Stimulated activated CD8-positive, alpha-beta memory T cell treated with anti-CD3 and anti-CD28 coated beads, Interleukin-2, amount 100 ng/mL, for 48 hours (primary cell): ENCODE measurements around the gene LDB2.
"Not testable (repeated sequence)": the region's sequence is repeated elsewhere in the genome, so short reads cannot be mapped to it uniquely, and the experiment has no call there.

Experiments
- DNase-seq, 2 donors: peaks; one replicate each; pipeline ENCODE4 v3.0.0-alpha.2; 2020; ENCODE audit warnings: low read depth in 2 of 2

The LDB2 gene

GRCh38 chr4:16897991-16898827 lies at the start of gene LDB2:
TSS of gene LDB2 (minus strand) at chr4:16898645.
- DNase-seq = no peak

GRCh38 chr4:16942491-16942890 lies 44.0 kb upstream of the LDB2 start:
- no peak for DNase-seq

GRCh38 chr4:16939178-16939577 lies 40.7 kb upstream of the LDB2 start:
- DNase-seq = no peak

GRCh38 chr4:16938512-16939040 lies 40.1 kb upstream of the LDB2 start:
- no peak for DNase-seq

- DNase-seq = no peak
Observed at GRCh38 chr4:16931339-16932305, 33.2 kb upstream of the LDB2 start.

GRCh38 chr4:16926214-16926613 lies 27.8 kb upstream of the LDB2 start:
- no peak for DNase-seq

- DNase-seq = not testable (repeated sequence)
Observed at GRCh38 chr4:16918716-16919115, 20.3 kb upstream of the LDB2 start.

- DNase-seq = peak; percentile 55 to 70
Observed at GRCh38 chr4:16916719-16917337, 18.4 kb upstream of the LDB2 start.

GRCh38 chr4:16916031-16916430 lies 17.6 kb upstream of the LDB2 start:
- DNase-seq = no peak

GRCh38 chr4:16914208-16914607 lies 15.8 kb upstream of the LDB2 start:
- no peak for DNase-seq

- no peak for DNase-seq
Observed at GRCh38 chr4:16912896-16913295, 14.5 kb upstream of the LDB2 start.

GRCh38 chr4:16909281-16909680 lies 10.8 kb upstream of the LDB2 start:
- no peak for DNase-seq

GRCh38 chr4:16908377-16909021 lies 10.1 kb upstream of the LDB2 start:
- no peak for DNase-seq

GRCh38 chr4:16900325-16900724 lies 1.9 kb upstream of the LDB2 start:
- no peak for DNase-seq

- no peak for DNase-seq
Observed at GRCh38 chr4:16896881-16897750, 1.3 kb downstream of the LDB2 start.

GRCh38 chr4:16894406-16894805 lies 4.0 kb downstream of the LDB2 start:
- DNase-seq = no peak

GRCh38 chr4:16893141-16893651 lies 5.2 kb downstream of the LDB2 start:
- DNase-seq = no peak

- DNase-seq = no peak
Observed at GRCh38 chr4:16890651-16891050, 7.8 kb downstream of the LDB2 start.

GRCh38 chr4:16889945-16890344 lies 8.5 kb downstream of the LDB2 start:
- DNase-seq = no peak

GRCh38 chr4:16887887-16888286 lies 10.6 kb downstream of the LDB2 start:
- no peak for DNase-seq
